Tibial artery (tissue), 4 donors: ENCODE results near the gene TAF1C.

ENCODE experiments used
- DNase-seq, 2 donors: peaks; one replicate each; pipeline ENCODE4 v3.0.0-alpha.2; 2019
- H3K27ac ChIP-seq, 2 donors: fragments of 200-600 bp; sonication (generic) in 1 of 2; 1 replicate in 1 of 2; 2 replicates in 1 of 2; pipeline ENCODE4 v1.5.1; 2018 to 2019; ENCODE audit warnings: mild to moderate bottlenecking in 1 of 2
- H3K27me3 ChIP-seq, 2 donors: fragments of 200-600 bp; sonication (generic) in 1 of 2; one replicate each; pipeline versions ENCODE4 v1.5.1 to v1.6.0; 2016 to 2019
- H3K36me3 ChIP-seq, 3 donors: fragments of 200-600 bp; sonication (generic) in 2 of 3; one replicate each; pipeline ENCODE4 v1.5.1; 2016 to 2019; ENCODE audit warnings: mild to moderate bottlenecking in 2 of 3
- H3K4me1 ChIP-seq, 4 donors: fragments of 200-600 bp; sonication (generic) in 2 of 4; 1 replicate in 3 of 4; 2 replicates in 1 of 4; pipeline ENCODE4 v1.5.1; 2016 to 2019
- H3K4me3 ChIP-seq, 2 donors: fragments of 200-600 bp; sonication (generic) in 1 of 2; 1 replicate in 1 of 2; 2 replicates in 1 of 2; pipeline ENCODE4 v1.5.1; 2018 to 2019; ENCODE audit warnings: mild to moderate bottlenecking in 2 of 2
- H3K9me3 ChIP-seq, 3 donors: fragments of 200-600 bp; sonication (generic) in 1 of 3; one replicate each; pipeline ENCODE4 v1.5.1; 2016 to 2019
- CTCF ChIP-seq, 2 experiments: fragments of 200-600 bp in 1 of 2; fragments of 450-650 bp in 1 of 2; IDR thresholded peaks; one replicate each; pipeline ENCODE4 v1.5.1; 2017 to 2019; ENCODE audit warnings: antibody characterized with exemption in 2 of 2, mild to moderate bottlenecking in 1 of 2, moderate library complexity in 1 of 2
- intact Hi-C: fragments of 100-400 bp; cut with DNase I; formaldehyde crosslinking; loops from one replicate; pipeline ENCODE4 v1.15.0; 2023; ENCODE audit warnings: low total_unique reads

TAF1C gene

GRCh38 chr16:84137769-84138357 is 49.0 kb downstream of the TAF1C start:
- intact Hi-C loops, result no loop called here
- no peak overlapping the region for H3K4me3 ChIP-seq
- H3K36me3 ChIP-seq, result no peaks in the 10 kb centered on the region
- TF ChIP-seq CTCF (IDR thresholded peaks at IDR 0.05), result no peak
- no peaks in the 10 kb centered on the region for H3K27me3 ChIP-seq
- no peak for DNase-seq
- no peak overlapping the region for H3K27ac ChIP-seq
- H3K4me1 ChIP-seq, result no peaks in the 10 kb centered on the region
- no peaks in the 10 kb centered on the region for H3K9me3 ChIP-seq

- no peaks in the 10 kb centered on the region for H3K9me3 ChIP-seq
- intact Hi-C loops, result no loop called here
- H3K4me3 ChIP-seq, result no peak overlapping the region
- DNase-seq, result no peak
- no peak for TF ChIP-seq CTCF (IDR thresholded peaks at IDR 0.05)
- H3K4me1 ChIP-seq, result no peaks in the 10 kb centered on the region
- no peaks in the 10 kb centered on the region for H3K36me3 ChIP-seq
- no peaks in the 10 kb centered on the region for H3K27me3 ChIP-seq
- no peak overlapping the region for H3K27ac ChIP-seq
Measured at GRCh38 chr16:84137287-84137686, 49.6 kb downstream of the TAF1C start.

DNA sequence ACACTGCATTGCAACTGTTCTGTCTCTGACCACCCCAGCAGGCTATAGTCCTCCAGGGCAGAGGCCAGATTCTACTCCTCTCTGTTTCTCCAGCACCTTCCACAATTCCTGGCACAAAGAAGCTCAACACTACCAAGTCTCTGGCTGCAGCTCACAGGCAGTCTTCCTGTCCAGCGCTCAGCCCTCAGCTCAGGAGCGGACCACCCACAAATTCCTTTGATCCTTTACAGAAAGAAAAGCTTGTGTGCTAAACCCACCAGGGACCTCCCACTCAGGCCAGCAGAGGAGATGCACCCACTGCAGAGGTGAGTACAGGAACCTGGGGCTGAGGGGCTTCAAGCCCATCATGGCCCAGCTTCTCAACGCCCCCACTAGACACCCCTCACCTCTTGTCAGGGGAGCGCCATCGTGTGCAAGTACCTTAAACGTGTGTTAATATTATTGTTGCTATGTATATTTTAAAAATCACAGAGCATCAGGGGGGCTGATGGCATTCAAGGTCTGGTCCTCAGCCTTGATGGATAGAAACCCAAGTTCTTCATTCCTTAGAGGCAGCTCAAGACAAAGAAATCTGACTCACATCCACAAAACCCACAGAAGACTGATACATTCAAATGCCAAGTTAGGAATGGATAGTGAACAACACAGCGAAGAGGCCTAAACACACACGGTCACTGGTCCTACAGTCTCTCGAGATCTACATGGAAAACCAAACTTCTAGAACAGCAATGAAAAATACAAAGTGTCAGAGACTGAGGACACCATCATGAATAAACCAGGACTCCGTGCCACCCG is 50.3 kb downstream of the TAF1C start:
- H3K4me3 ChIP-seq, result no peak overlapping the region
- intact Hi-C loops, result no loop called here
- DNase-seq, result no peak
- H3K4me1 ChIP-seq, result no peaks in the 10 kb centered on the region
- H3K36me3 ChIP-seq, result no peaks in the 10 kb centered on the region
- no peaks in the 10 kb centered on the region for H3K27me3 ChIP-seq
- no peak overlapping the region for H3K27ac ChIP-seq
- no peak for TF ChIP-seq CTCF (IDR thresholded peaks at IDR 0.05)
- H3K9me3 ChIP-seq, result no peaks in the 10 kb centered on the region

GRCh38 chr16:84132527-84133285 is 54.2 kb downstream of the TAF1C start:
- no peak for DNase-seq
- H3K27ac ChIP-seq, result no peak overlapping the region
- no peaks in the 10 kb centered on the region for H3K4me1 ChIP-seq
- intact Hi-C loops, result no loop called here
- H3K27me3 ChIP-seq, result no peaks in the 10 kb centered on the region
- no peak for TF ChIP-seq CTCF (IDR thresholded peaks at IDR 0.05)
- H3K9me3 ChIP-seq, result no peaks in the 10 kb centered on the region
- H3K4me3 ChIP-seq, result no peak overlapping the region
- H3K36me3 ChIP-seq, result peaks cover 16 to 29% (median 28%) of the 10 kb centered on the region in 3 donors

GRCh38 chr16:84131117-84131516 is 55.7 kb downstream of the TAF1C start:
- H3K36me3 ChIP-seq, result peaks cover 16 to 32% (median 28%) of the 10 kb centered on the region in 3 donors
- TF ChIP-seq CTCF (IDR thresholded peaks at IDR 0.05), result no peak

More at GRCh38 chr16:84131117-84131516, 55.7 kb downstream of the TAF1C start:
- no peaks in the 10 kb centered on the region for H3K4me1 ChIP-seq
- intact Hi-C loops, result no loop called here
- H3K27ac ChIP-seq, result no peak overlapping the region
- no peaks in the 10 kb centered on the region for H3K9me3 ChIP-seq
- no peak overlapping the region for H3K4me3 ChIP-seq
- DNase-seq, result no peak
- no peaks in the 10 kb centered on the region for H3K27me3 ChIP-seq
